H1 (cell line): ENCODE results near the gene CDH22. TPM values are rescaled to one million over a fixed set of nuclear protein-coding genes. Genes with fewer than 3 reads are reported as not detected.

ENCODE experiments used
- CTCF ChIA-PET: fragments of 300-600 bp; sonication (Branson Sonifier 250); formaldehyde crosslinking; loops from one replicate; lab custom pipeline; 2021; ENCODE audit not compliant: partially characterized antibody; lab: Charles Lee
- POLR2A ChIA-PET: fragments of 300-600 bp; sonication (Branson Sonifier 250); formaldehyde crosslinking; loops from one replicate; lab custom pipeline; 2021; ENCODE audit warnings: inconsistent platforms; ENCODE audit not compliant: partially characterized antibody; lab: Charles Lee
- DNase-seq, 2 experiments: peaks; one replicate each; pipeline versions ENCODE4 v3.0.0 to v3.0.0-alpha.2; 2010 to 2022; ENCODE audit warnings: low spot score in 2 of 2, low read depth in 1 of 2, mixed read lengths in 1 of 2
- FAIRE-seq: peaks from 2 replicates; lab custom pipeline; 2011; peaks lifted over from hg19 to GRCh38; lab: Jason Lieb, UNC
- H2AFZ ChIP-seq: 2 replicates; pipeline ENCODE4 v1.8.1; 2012; ENCODE audit warnings: low read length, inconsistent platforms
- H2AK5ac ChIP-seq: 2 replicates; pipeline ENCODE4 v1.6.1; 2013; ENCODE audit warnings: low read depth, low read length
- H2BK120ac ChIP-seq: replicated peaks from 2 replicates; pipeline ENCODE3; 2013; ENCODE audit warnings: low read depth, low read length, inconsistent platforms
- H2BK12ac ChIP-seq: 2 replicates; pipeline ENCODE4 v1.6.1; 2013; ENCODE audit warnings: low read depth, low read length
- H2BK15ac ChIP-seq: 2 replicates; pipeline ENCODE4 v1.6.1; 2013; ENCODE audit warnings: low read length
- H2BK20ac ChIP-seq: 2 replicates; pipeline ENCODE4 v1.6.1; 2013; ENCODE audit warnings: low read length
- H2BK5ac ChIP-seq: 2 replicates; pipeline ENCODE4 v1.6.1; 2013; ENCODE audit warnings: low read depth, low read length
- H3K14ac ChIP-seq: 2 replicates; pipeline ENCODE4 v1.6.1; 2013; ENCODE audit warnings: inconsistent platforms; ENCODE audit not compliant: insufficient read length
- H3K18ac ChIP-seq: 2 replicates; pipeline ENCODE4 v1.6.1; 2013; ENCODE audit warnings: low read length; ENCODE audit errors: extremely low read depth
- H3K23ac ChIP-seq: 2 replicates; pipeline ENCODE4 v1.6.1; 2013; ENCODE audit warnings: inconsistent platforms; ENCODE audit not compliant: insufficient read length
- H3K23me2 ChIP-seq: 2 replicates; pipeline ENCODE4 v1.6.1; 2013; ENCODE audit warnings: low read depth, low read length
- H3K27ac ChIP-seq: 2 replicates; pipeline ENCODE4 v1.6.1; 2011; ENCODE audit warnings: low read depth, low read length, inconsistent platforms
- H3K27me3 ChIP-seq, 4 experiments: replicated peaks in 1 of 4; 1 replicate in 1 of 4; 2 replicates in 3 of 4; pipeline versions ENCODE4 v1.6.1 to v1.8.1; 2011 to 2013; ENCODE audit warnings: low read length in 3 of 4, mild to moderate bottlenecking in 3 of 4, inconsistent platforms in 2 of 4, mixed read lengths in 2 of 4, moderate library complexity in 1 of 4; ENCODE audit not compliant: control insufficient read depth in 3 of 4, insufficient read depth in 3 of 4; ENCODE audit errors: extremely low read depth in 1 of 4
- H3K36me3 ChIP-seq, 4 experiments: 2 replicates each; pipeline versions ENCODE4 v1.6.1 to v1.8.1; 2011 to 2013; ENCODE audit warnings: mild to moderate bottlenecking in 4 of 4, low read length in 3 of 4, moderate library complexity in 2 of 4, control low read depth in 1 of 4, inconsistent platforms in 1 of 4; ENCODE audit not compliant: insufficient read depth in 4 of 4, control insufficient read depth in 2 of 4
- H3K4ac ChIP-seq: replicated peaks from 2 replicates; pipeline ENCODE3; 2013; ENCODE audit warnings: low read length, low read depth, mixed read lengths, inconsistent platforms; ENCODE audit not compliant: insufficient read length
- H3K4me1 ChIP-seq, 4 experiments: replicated peaks in 1 of 4; 1 replicate in 1 of 4; 2 replicates in 3 of 4; pipeline versions ENCODE4 v1.6.1 to v1.8.1; 2011 to 2013; ENCODE audit warnings: low read length in 3 of 4, inconsistent platforms in 2 of 4, mixed read lengths in 1 of 4; ENCODE audit not compliant: insufficient read depth in 4 of 4, control insufficient read depth in 3 of 4
- H3K4me2 ChIP-seq, 2 experiments: 2 replicates each; pipeline versions ENCODE4 v1.6.1 to v1.8.1; 2011 to 2013; ENCODE audit warnings: low read depth in 2 of 2, low read length in 2 of 2, control low read depth in 1 of 2, inconsistent platforms in 1 of 2, mild to moderate bottlenecking in 1 of 2; ENCODE audit not compliant: insufficient read depth in 1 of 2
- H3K4me3 ChIP-seq, 4 experiments: fragments of 200-600, 300-600 bp in 1 of 4; sonication (generic), shearing (Covaris generic), sonication (Bioruptor Twin) in 1 of 4; 2 replicates each; pipeline versions ENCODE4 v1.5.1 to v1.8.1; 2011 to 2016; ENCODE audit warnings: low read length in 4 of 4, low read depth in 3 of 4, control low read depth in 2 of 4, inconsistent platforms in 2 of 4, mild to moderate bottlenecking in 2 of 4, mixed read lengths in 1 of 4, moderate library complexity in 1 of 4; ENCODE audit not compliant: insufficient read depth in 2 of 4; ENCODE audit errors: extremely low read depth in 1 of 4
- H3K56ac ChIP-seq: replicated peaks from 2 replicates; pipeline ENCODE3; 2013; ENCODE audit warnings: low read depth, mild to moderate bottlenecking, mixed read lengths, low read length, inconsistent platforms; ENCODE audit not compliant: insufficient read length
- H3K79me1 ChIP-seq: 2 replicates; pipeline ENCODE4 v1.6.1; 2013; ENCODE audit warnings: low read depth, low read length, control low read depth
- H3K79me2 ChIP-seq, 2 experiments: 2 replicates each; pipeline versions ENCODE4 v1.6.1 to v1.8.1; 2012 to 2013; ENCODE audit warnings: low read length in 2 of 2, mild to moderate bottlenecking in 2 of 2, inconsistent platforms in 1 of 2; ENCODE audit not compliant: insufficient read depth in 2 of 2, control insufficient read depth in 1 of 2
- H3K9ac ChIP-seq, 4 experiments: replicated peaks in 1 of 4; 1 replicate in 1 of 4; 2 replicates in 3 of 4; pipeline versions ENCODE4 v1.6.1 to v1.8.1; 2011 to 2013; ENCODE audit warnings: low read depth in 3 of 4, low read length in 3 of 4, control low read depth in 2 of 4, mild to moderate bottlenecking in 2 of 4, moderate library complexity in 2 of 4, inconsistent platforms in 1 of 4; ENCODE audit errors: extremely low read depth in 1 of 4
- H3K9me3 ChIP-seq, 2 experiments: 2 replicates each; pipeline versions ENCODE4 v1.6.1 to v1.8.1; 2012 to 2013; ENCODE audit warnings: mild to moderate bottlenecking in 2 of 2, moderate library complexity in 2 of 2, control low read depth in 1 of 2, inconsistent platforms in 1 of 2, low read depth in 1 of 2, low read length in 1 of 2, mixed read lengths in 1 of 2; ENCODE audit not compliant: insufficient read depth in 2 of 2
- H4K20me1 ChIP-seq, 2 experiments: replicated peaks in 1 of 2; 2 replicates each; pipeline versions ENCODE3 to v1.8.1; 2011 to 2013; ENCODE audit warnings: inconsistent platforms in 2 of 2, low read length in 2 of 2, mild to moderate bottlenecking in 1 of 2; ENCODE audit not compliant: insufficient read depth in 2 of 2, control insufficient read depth in 1 of 2
- H4K5ac ChIP-seq: 2 replicates; pipeline ENCODE4 v1.6.1; 2013; ENCODE audit warnings: low read length, low read depth, mixed read lengths, inconsistent platforms; ENCODE audit not compliant: insufficient read length
- H4K8ac ChIP-seq: 2 replicates; pipeline ENCODE4 v1.8.0; 2013; ENCODE audit warnings: mild to moderate bottlenecking, moderate library complexity, low read length, inconsistent platforms; ENCODE audit not compliant: insufficient read depth; ENCODE audit errors: extremely low read depth
- H4K91ac ChIP-seq: replicated peaks from 2 replicates; pipeline ENCODE3; 2013; ENCODE audit warnings: low read length, mixed read lengths, inconsistent platforms; ENCODE audit not compliant: insufficient read length
- BRCA1 ChIP-seq: IDR thresholded peaks from 2 replicates; pipeline ENCODE4 v1.6.1; 2012; ENCODE audit warnings: low read depth, low read length, improper control_type of control experiment
- CEBPB ChIP-seq: IDR thresholded peaks from 2 replicates; pipeline ENCODE4 v1.6.1; 2012; ENCODE audit warnings: low read depth, low read length
- EGR1 ChIP-seq: IDR thresholded peaks from 2 replicates; pipeline ENCODE4 v1.6.1; 2011; ENCODE audit warnings: low read depth, low read length, borderline replicate concordance
- NRF1 ChIP-seq: IDR thresholded peaks from 2 replicates; pipeline ENCODE4 v1.6.1; 2011; ENCODE audit warnings: mild to moderate bottlenecking, low read depth, low read length, improper control_type of control experiment
- RBBP5 ChIP-seq: IDR thresholded peaks from 2 replicates; pipeline ENCODE4 v1.7.1; 2012; ENCODE audit warnings: low read depth, mild to moderate bottlenecking, inconsistent platforms, low read length, moderate library complexity, borderline replicate concordance
- SIN3A ChIP-seq, 2 experiments: IDR thresholded peaks in 1 of 2; conservative IDR thresholded peaks in 1 of 2; 2 replicates each; pipeline ENCODE4 v1.6.1; 2011 to 2012; ENCODE audit warnings: low read length in 2 of 2, improper control_type of control experiment in 1 of 2, low read depth in 1 of 2, mild to moderate bottlenecking in 1 of 2
- SIX5 ChIP-seq: IDR thresholded peaks from 2 replicates; pipeline ENCODE4 v1.6.1; 2011; ENCODE audit warnings: mild to moderate bottlenecking, low read depth, low read length
- SUZ12 ChIP-seq: fragments of 200-600 bp; sonication (generic); IDR thresholded peaks from 2 replicates; pipeline ENCODE4 v1.6.1; 2012; ENCODE audit warnings: mild to moderate bottlenecking, inconsistent platforms, low read length, moderate library complexity, mixed read lengths
- TCF12 ChIP-seq: IDR thresholded peaks from 2 replicates; pipeline ENCODE4 v1.6.1; 2011; ENCODE audit warnings: low read depth, mild to moderate bottlenecking, low read length
- WGBS, 2 experiments: shearing (Covaris generic) in 1 of 2; methylation state at CpG; one replicate each; pipeline versions ENCODE4 v1.1.6 to v1.1.7; 2013 to 2015; ENCODE audit warnings: low lambda C conversion rate in 2 of 2, mixed read lengths in 2 of 2, inconsistent platforms in 1 of 2, low coverage in 1 of 2, missing lambda C conversion rate in 1 of 2; ENCODE audit not compliant: insufficient replicate concordance in 2 of 2, insufficient coverage in 1 of 2, insufficient read length in 1 of 2; ENCODE audit errors: extremely low coverage in 1 of 2, missing lambda C conversion rate in 1 of 2; 5-methylcytosine and 5-hydroxymethylcytosine counted together
- polyA plus RNA-seq, 7 experiments: library from polyadenylated mRNA; depleted of rRNA in 3 of 7; stranded (reverse) in 5 of 7; unstranded in 2 of 7; fragments of >200 nt in 5 of 7; fragments of 200-250 nt in 2 of 7; gene quantifications; 1 replicate in 5 of 7; 2 replicates in 1 of 7; 4 replicates in 1 of 7; pipeline versions ENCODE4 v1.2.1 to v1.2.3, GENCODE V29; 2011 to 2013; ENCODE audit warnings: missing spikeins in 2 of 7, mixed read lengths in 2 of 7
- total RNA-seq: library from RNA; stranded (reverse); fragmentation: NEBNext Ultra II Directional; extraction: Animal tissue kit (Norgen Biotek cat#: 25700); gene quantifications from 2 replicates; pipeline ENCODE4 v1.2.1, GENCODE V29; 2021
- TF ChIP-seq, protein P1 (sequence below): IDR thresholded peaks from 2 replicates; pipeline ENCODE4 v1.6.1; 2011; ENCODE audit warnings: low read length, improper control_type of control experiment
- TF ChIP-seq, protein P2 (sequence below): IDR thresholded peaks from 2 replicates; pipeline ENCODE4 v1.6.1; 2011; ENCODE audit warnings: low read depth, mild to moderate bottlenecking, low read length; ENCODE audit not compliant: insufficient read depth

CDH22 gene
- total and polyA plus RNA-seq, 2 of the 8 experiments (the other 6 are each of a cell fraction or from before 2014, with no cell fraction given), result 0.35 to 0.39 TPM

DNA sequence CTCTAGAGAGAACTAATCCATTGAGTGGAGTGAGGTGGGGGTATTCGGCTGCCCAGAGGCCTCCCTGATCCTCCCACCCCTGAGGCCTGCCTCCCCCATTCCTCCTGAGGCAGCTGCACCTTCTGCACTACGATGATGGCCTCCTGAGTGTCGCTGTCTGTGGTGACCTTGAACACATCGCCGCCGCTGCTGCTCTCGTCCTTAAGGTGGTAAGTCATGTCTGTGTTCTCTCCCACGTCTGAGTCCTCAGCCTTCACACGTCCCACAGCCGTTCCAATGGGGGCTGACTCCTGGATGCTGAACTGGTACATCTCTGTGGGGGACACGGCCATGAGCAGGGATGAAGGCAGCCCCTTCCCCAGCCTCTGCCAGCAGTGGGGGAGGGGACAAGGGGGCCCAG lies 95.4 kb downstream of the CDH22 start:
- Histone ChIP-seq H3K4me3 (no peak overlapping the region), H3K9ac (no peak overlapping the region), H3K56ac (no peak overlapping the region), H3K27ac (no peak overlapping the region), H2AFZ (no peak overlapping the region), H4K91ac (no peak overlapping the region), H4K20me1 (no peaks in the 10 kb centered on the region), H2AK5ac (no peak overlapping the region), H3K23ac (no peak overlapping the region), H3K4me1 (peaks cover 0 to 15% (median 12%) of the 10 kb centered on the region in 4 experiments; a peak in 6 of 7 replicates), H4K5ac (no peak overlapping the region), H3K9me3 (no peaks in the 10 kb centered on the region), H4K8ac (no peak overlapping the region), H3K4me2 (no peak overlapping the region), H2BK12ac (no peak overlapping the region), H3K23me2 (peaks cover 4% of the 10 kb centered on the region; the same call in 1 of the 2 replicates), H3K79me2 (no peaks in the 10 kb centered on the region), H2BK5ac (no peak overlapping the region), H2BK20ac (no peak overlapping the region), H3K18ac (no peak overlapping the region), H2BK120ac (no peak overlapping the region), H3K79me1 (no peaks in the 10 kb centered on the region), H3K4ac (no peak overlapping the region), H3K14ac (no peak overlapping the region), H2BK15ac (no peak overlapping the region; the same call in 1 of the 2 replicates), H3K36me3 (no peaks in the 10 kb centered on the region), H3K27me3 (no peaks in the 10 kb centered on the region; a peak in 2 of 7 replicates)
- no peak for FAIRE-seq
- TF ChIP-seq, protein P1, sequence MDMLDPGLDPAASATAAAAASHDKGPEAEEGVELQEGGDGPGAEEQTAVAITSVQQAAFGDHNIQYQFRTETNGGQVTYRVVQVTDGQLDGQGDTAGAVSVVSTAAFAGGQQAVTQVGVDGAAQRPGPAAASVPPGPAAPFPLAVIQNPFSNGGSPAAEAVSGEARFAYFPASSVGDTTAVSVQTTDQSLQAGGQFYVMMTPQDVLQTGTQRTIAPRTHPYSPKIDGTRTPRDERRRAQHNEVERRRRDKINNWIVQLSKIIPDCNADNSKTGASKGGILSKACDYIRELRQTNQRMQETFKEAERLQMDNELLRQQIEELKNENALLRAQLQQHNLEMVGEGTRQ, result no peak
- TF ChIP-seq, protein P2, sequence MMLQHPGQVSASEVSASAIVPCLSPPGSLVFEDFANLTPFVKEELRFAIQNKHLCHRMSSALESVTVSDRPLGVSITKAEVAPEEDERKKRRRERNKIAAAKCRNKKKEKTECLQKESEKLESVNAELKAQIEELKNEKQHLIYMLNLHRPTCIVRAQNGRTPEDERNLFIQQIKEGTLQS, result no peak
- TF ChIP-seq BRCA1, result no peak
- no peak for TF ChIP-seq NRF1
- no peak for TF ChIP-seq SUZ12
- TF ChIP-seq SIN3A (conservative IDR thresholded peaks at IDR 0.05 in 1 of 2, IDR thresholded peaks at IDR 0.05 in 1 of 2; ENCODE audit: low read depth in 1 of 2, low read length in 2 of 2), result no peak
- TF ChIP-seq EGR1, result no peak
- TF ChIP-seq SIX5, result no peak
- TF ChIP-seq RBBP5, result no peak
- TF ChIP-seq TCF12, result no peak
- TF ChIP-seq CEBPB, result no peak
- WGBS, 2 experiments, result 90% methylated on average over 9 of the region's 11 CpGs; no CpG with 5 or more reads in 1 of the 2 experiments
- POLR2A ChIA-PET, result no interaction called here
- no peak for DNase-seq
- CTCF ChIA-PET, result interaction anchor here (1.2 to 3.4 kb wide), 3 partner anchors 12 to 79 kb away, joined by 3 to 15 read pairs (median 4); no protein-coding TSS in a partner anchor
